HFF-Myc (cell line): ENCODE data around the gene NFIX.

ENCODE experiments used
- DNase-seq: peaks from one replicate; pipeline ENCODE4 v3.0.0-alpha.2; 2011; ENCODE audit warnings: low read depth; ENCODE audit errors: extremely low read depth
- H3K4me3 ChIP-seq: replicated peaks from 2 replicates; pipeline ENCODE4 v1.5.1; 2011; ENCODE audit warnings: low read depth, mild to moderate bottlenecking, control low read depth, low read length
- TF ChIP-seq, protein P1 (sequence below): IDR thresholded peaks from 2 replicates; pipeline ENCODE4 v1.5.1; 2012; ENCODE audit warnings: mild to moderate bottlenecking, low read depth, low read length, control low read depth; ENCODE audit errors: missing control alignments

NFIX gene

DNA sequence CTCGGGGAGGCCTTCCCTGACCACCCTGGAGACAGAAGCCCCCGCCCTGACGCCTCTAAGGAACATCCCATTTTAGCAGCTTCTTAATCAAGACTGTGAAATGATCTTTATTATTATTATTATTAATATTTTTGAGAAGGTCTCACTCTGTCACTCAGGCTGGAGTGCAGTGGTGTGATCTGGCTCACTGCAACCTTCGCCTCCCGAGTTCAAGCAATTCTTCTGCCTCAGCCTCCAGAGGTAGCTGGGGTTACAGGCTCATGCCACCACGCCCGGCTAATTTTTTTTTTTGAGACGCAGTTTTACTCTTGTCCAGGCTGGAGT is 29.5 kb upstream of the NFIX start:
- no peak overlapping the region for H3K4me3 ChIP-seq
- TF ChIP-seq, protein P1, sequence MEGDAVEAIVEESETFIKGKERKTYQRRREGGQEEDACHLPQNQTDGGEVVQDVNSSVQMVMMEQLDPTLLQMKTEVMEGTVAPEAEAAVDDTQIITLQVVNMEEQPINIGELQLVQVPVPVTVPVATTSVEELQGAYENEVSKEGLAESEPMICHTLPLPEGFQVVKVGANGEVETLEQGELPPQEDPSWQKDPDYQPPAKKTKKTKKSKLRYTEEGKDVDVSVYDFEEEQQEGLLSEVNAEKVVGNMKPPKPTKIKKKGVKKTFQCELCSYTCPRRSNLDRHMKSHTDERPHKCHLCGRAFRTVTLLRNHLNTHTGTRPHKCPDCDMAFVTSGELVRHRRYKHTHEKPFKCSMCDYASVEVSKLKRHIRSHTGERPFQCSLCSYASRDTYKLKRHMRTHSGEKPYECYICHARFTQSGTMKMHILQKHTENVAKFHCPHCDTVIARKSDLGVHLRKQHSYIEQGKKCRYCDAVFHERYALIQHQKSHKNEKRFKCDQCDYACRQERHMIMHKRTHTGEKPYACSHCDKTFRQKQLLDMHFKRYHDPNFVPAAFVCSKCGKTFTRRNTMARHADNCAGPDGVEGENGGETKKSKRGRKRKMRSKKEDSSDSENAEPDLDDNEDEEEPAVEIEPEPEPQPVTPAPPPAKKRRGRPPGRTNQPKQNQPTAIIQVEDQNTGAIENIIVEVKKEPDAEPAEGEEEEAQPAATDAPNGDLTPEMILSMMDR: no peak
- no peak for DNase-seq

DNA sequence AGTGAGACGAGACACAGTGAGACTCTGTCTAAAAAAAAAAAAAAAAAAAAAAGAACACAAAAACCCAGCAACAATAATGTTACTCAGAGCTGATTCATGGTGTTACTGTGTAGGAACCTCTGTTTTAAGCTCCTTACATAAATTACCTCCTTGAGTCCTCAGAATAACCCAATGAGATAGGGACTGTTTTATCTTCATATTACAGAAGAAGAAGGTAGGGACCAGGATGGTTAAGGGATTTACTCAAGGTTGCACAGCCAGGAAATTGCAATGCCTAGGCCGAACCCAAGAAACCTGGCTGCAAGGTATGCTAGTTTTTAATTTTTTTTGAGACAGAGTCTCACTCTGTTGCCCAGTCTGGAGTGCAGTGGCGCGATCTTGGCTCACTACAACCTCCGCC is 27.4 kb upstream of the NFIX start:
- no peak for DNase-seq
- TF ChIP-seq, protein P1: no peak
- H3K4me3 ChIP-seq: no peak overlapping the region

DNA sequence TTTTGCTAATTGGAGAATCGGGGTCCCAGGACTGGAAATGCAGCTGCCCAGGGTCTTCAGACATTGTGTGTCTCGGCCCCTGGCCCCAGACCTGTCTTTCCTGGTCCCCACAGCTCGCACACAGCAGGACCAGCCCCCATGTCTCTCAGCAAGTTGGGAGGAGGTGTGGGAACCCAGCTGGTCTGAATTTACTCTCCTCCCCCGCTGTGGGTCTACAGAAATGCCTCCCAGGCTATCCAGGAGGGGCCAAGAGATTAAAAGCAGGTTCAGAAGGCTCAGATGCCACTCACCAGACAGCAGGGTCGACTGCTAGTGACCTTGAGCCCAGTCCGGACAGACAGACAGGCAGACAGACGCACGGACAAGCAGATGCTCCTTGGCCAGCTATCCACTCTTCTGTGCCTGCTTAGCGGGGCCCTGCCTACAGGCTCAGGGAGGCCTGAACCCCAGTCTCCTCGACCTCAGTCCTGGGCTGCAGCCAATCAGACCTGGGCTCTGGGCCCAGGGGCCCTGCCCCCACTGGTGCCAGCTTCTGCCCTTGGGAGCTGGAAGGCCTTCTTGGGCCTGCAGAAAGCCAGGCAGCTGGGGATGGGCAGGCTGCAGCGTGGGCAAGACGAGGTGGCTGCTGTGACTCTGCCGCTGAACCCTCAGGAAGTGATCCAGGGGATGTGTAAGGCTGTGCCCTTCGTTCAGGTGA is 25.8 kb upstream of the NFIX start, which contains the start of gene DAND5:
DAND5 (plus strand) TSS at position 285 of the 697 bp plus-strand sequence; CDS start at position 370, 85 bp downstream.
- DNase-seq: no peak
- TF ChIP-seq, protein P1: no peak
- H3K4me3 ChIP-seq: no peak within 1 kb of the TSS

DNA sequence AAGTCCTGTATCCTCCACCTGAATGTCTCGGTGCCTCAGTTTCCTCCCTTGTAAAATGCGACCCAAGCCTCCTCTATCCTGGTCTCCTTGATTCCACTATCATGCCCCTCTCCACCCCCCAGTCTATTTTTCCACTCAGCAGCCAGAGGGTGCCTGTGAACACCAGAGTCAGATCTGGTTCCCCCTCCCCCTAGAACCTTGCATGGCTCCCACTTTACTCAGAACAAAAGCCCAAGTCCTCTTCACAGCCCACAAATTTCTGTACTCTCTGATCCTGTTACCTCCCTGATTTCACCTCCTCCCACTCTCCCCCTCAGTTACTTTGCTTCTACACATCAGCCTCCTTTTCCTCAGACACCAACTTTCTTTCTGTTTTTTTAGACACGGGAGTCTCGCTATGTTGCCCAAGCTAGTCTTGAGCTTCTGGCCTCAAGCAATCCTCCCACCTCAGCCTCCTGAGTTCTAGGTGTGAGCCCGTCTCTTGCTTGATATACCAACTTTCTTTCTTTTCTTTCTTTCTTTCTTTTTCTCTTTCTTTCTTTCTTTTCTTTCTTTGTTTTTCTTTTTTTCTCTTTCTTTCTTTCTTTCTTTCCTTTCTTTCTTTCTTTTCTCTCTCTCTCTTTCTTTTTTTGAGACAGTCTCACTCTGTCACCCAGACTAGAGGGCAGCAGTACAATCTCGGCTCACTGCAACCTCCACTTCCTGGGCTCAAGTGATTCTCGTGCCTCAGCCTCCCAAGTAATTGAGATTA is 25.0 kb upstream of the NFIX start:
- TF ChIP-seq, protein P1: no peak
- DNase-seq: no peak
- H3K4me3 ChIP-seq: no peak overlapping the region

DNA sequence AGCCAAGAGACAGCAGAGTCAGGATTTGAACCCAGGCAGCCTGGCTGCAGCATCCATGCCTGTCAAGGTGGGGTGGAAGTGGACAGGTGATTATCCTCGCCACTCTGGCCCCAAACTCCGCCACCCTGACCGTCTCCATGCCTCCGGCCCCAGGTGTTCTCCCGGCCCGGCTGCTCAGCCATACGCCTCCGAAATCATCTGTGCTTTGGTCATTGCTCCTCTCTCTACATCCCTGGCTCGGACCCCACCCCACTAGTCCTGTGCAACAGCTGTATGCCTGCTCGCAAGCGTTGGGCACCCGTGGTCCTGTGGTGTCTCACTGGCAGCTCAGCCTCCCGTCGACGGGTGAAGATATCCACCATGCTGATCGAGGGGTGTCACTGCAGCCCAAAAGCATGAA is 22.0 kb upstream of the NFIX start:
- no peak for DNase-seq
- TF ChIP-seq, protein P1: no peak
- no peak overlapping the region for H3K4me3 ChIP-seq

- no peak overlapping the region for H3K4me3 ChIP-seq
- DNase-seq: no peak
- TF ChIP-seq, protein P1: no peak
Observed at GRCh38 chr19:12974301-12975220, 20.7 kb upstream of the NFIX start.
